Neural progenitor cell (in vitro differentiated cells): Measurements from ENCODE around the gene FBXL14. TPM values are rescaled to one million over a fixed set of nuclear protein-coding genes. Genes with fewer than 3 reads are reported as not detected.
"Not testable (repeated sequence)": the region's sequence is repeated elsewhere in the genome, so short reads cannot be mapped to it uniquely, and the experiment has no call there.

ENCODE experiments used
- DNase-seq: peaks from one replicate; pipeline ENCODE4 v3.0.0-alpha.2; 2016; ENCODE audit warnings: low spot score
- H2AFZ ChIP-seq: fragments of 200-600 bp; sonication (generic); replicated peaks from 2 replicates; pipeline ENCODE4 v1.6.1; 2016; ENCODE audit warnings: antibody characterized with exemption
- H3F3A ChIP-seq: fragments of 200-600 bp; sonication (generic); 2 replicates; pipeline ENCODE4 v1.6.1; 2016; ENCODE audit warnings: antibody characterized with exemption, low read depth
- H3K27ac ChIP-seq: fragments of 200-600 bp; sonication (generic); 2 replicates; pipeline ENCODE4 v1.5.1; 2016; ENCODE audit warnings: mild to moderate bottlenecking
- H3K27me3 ChIP-seq: fragments of 200-600 bp; sonication (generic); 2 replicates; pipeline ENCODE4 v1.6.1; 2016; ENCODE audit warnings: mild to moderate bottlenecking, moderate library complexity
- H3K36me3 ChIP-seq: fragments of 200-600 bp; sonication (generic); 2 replicates; pipeline ENCODE4 v1.5.1; 2016
- H3K4me1 ChIP-seq: fragments of 200-600 bp; sonication (generic); 2 replicates; pipeline ENCODE4 v1.6.1; 2016; ENCODE audit warnings: mixed run types
- H3K4me2 ChIP-seq: fragments of 200-600 bp; sonication (generic); 2 replicates; pipeline ENCODE4 v1.6.1; 2016
- H3K4me3 ChIP-seq: fragments of 200-600 bp; sonication (generic); 2 replicates; pipeline ENCODE4 v1.5.1; 2016
- H3K79me2 ChIP-seq: fragments of 200-600 bp; sonication (generic); 2 replicates; pipeline ENCODE4 v1.6.1; 2016; ENCODE audit warnings: low read depth
- H3K9ac ChIP-seq: fragments of 200-600 bp; sonication (generic); 2 replicates; pipeline ENCODE4 v1.6.1; 2016
- H3K9me3 ChIP-seq: fragments of 200-600 bp; sonication (generic); 2 replicates; pipeline ENCODE4 v1.5.1; 2016; ENCODE audit warnings: low read depth
- H4K20me1 ChIP-seq: fragments of 200-600 bp; sonication (generic); 2 replicates; pipeline ENCODE4 v1.6.1; 2016; ENCODE audit warnings: low read depth
- H3K27ac Mint-ChIP-seq: 3 replicates; pipeline ENCODE4 v1.8.0; 2021; ENCODE audit warnings: mixed read lengths
- H3K27me3 Mint-ChIP-seq: 2 replicates; pipeline ENCODE4 v1.8.0; 2022; ENCODE audit warnings: low read depth, mild to moderate bottlenecking, inconsistent platforms, moderate library complexity, mixed read lengths; ENCODE audit not compliant: insufficient read depth
- H3K36me3 Mint-ChIP-seq: 3 replicates; pipeline ENCODE4 v1.8.0; 2021; ENCODE audit warnings: mixed read lengths
- H3K4me1 Mint-ChIP-seq: 3 replicates; pipeline ENCODE4 v1.8.0; 2021; ENCODE audit warnings: mixed read lengths
- H3K4me3 Mint-ChIP-seq: 3 replicates; pipeline ENCODE4 v1.8.0; 2021; ENCODE audit warnings: mild to moderate bottlenecking, moderate library complexity, mixed read lengths
- H3K9me3 Mint-ChIP-seq: 3 replicates; pipeline ENCODE4 v1.8.0; 2020; ENCODE audit warnings: mixed read lengths
- EZH2 ChIP-seq: fragments of 200-600 bp; sonication (generic); IDR thresholded peaks from 2 replicates; pipeline ENCODE4 v1.6.1; 2017; ENCODE audit warnings: antibody characterized with exemption, mild to moderate bottlenecking, moderate library complexity
- EZH2phosphoT487 ChIP-seq: fragments of 200-600 bp; sonication (generic); IDR thresholded peaks from 2 replicates; pipeline ENCODE4 v1.6.1; 2017; ENCODE audit warnings: antibody characterized with exemption
- total RNA-seq: library from RNA; depleted of rRNA; stranded (reverse); fragments of >200 nt; gene quantifications from 2 replicates; pipeline ENCODE4 v1.2.3, GENCODE V29; 2015; ENCODE audit warnings: low replicate concordance
- TF ChIP-seq, protein P1 (sequence below): fragments of 200-600 bp; sonication (generic); IDR thresholded peaks from 2 replicates; pipeline ENCODE4 v1.5.1; 2017; ENCODE audit warnings: antibody characterized with exemption, mild to moderate bottlenecking

The FBXL14 gene
- total RNA-seq, 1 donor from 2014 or later = 27.3 TPM

GRCh38 chr12:1603269-1603993 is 9.1 kb upstream of the FBXL14 start:
- Mint-ChIP-seq H3K27me3 (peaks cover 11% of the 10 kb centered on the region), H3K4me3 (no peak overlapping the region), H3K27ac (no peak overlapping the region), H3K4me1 (peaks cover 52% of the 10 kb centered on the region), H3K36me3 (no peaks in the 10 kb centered on the region), H3K9me3 (no peaks in the 10 kb centered on the region)
- Histone ChIP-seq H3K9ac (no peak overlapping the region), H3K27me3 (peaks cover 19% of the 10 kb centered on the region), H3K4me1 (peaks cover 38% of the 10 kb centered on the region), H3K9me3 (no peaks in the 10 kb centered on the region), H3K27ac (no peak overlapping the region), H3F3A (peaks cover 21% of the 10 kb centered on the region), H3K79me2 (peaks cover 29% of the 10 kb centered on the region), H2AFZ (no peak overlapping the region), H3K4me2 (no peak overlapping the region), H3K36me3 (no peaks in the 10 kb centered on the region), H4K20me1 (peaks cover 78% of the 10 kb centered on the region), H3K4me3 (no peak overlapping the region)
- DNase-seq = no peak
- TF ChIP-seq EZH2phosphoT487 = no peak
- TF ChIP-seq, protein P1, sequence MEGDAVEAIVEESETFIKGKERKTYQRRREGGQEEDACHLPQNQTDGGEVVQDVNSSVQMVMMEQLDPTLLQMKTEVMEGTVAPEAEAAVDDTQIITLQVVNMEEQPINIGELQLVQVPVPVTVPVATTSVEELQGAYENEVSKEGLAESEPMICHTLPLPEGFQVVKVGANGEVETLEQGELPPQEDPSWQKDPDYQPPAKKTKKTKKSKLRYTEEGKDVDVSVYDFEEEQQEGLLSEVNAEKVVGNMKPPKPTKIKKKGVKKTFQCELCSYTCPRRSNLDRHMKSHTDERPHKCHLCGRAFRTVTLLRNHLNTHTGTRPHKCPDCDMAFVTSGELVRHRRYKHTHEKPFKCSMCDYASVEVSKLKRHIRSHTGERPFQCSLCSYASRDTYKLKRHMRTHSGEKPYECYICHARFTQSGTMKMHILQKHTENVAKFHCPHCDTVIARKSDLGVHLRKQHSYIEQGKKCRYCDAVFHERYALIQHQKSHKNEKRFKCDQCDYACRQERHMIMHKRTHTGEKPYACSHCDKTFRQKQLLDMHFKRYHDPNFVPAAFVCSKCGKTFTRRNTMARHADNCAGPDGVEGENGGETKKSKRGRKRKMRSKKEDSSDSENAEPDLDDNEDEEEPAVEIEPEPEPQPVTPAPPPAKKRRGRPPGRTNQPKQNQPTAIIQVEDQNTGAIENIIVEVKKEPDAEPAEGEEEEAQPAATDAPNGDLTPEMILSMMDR = no peak
- no peak for TF ChIP-seq EZH2

GRCh38 chr12:1602706-1603105 is 8.3 kb upstream of the FBXL14 start:
- H3K36me3 ChIP-seq, H3K4me2 ChIP-seq, H3K9me3 ChIP-seq, H3K27ac ChIP-seq, H3K36me3 Mint-ChIP-seq, H3K9ac ChIP-seq, H3K4me3 ChIP-seq, H3K27ac Mint-ChIP-seq, H3K9me3 Mint-ChIP-seq, DNase-seq, H3K4me3 Mint-ChIP-seq, H2AFZ ChIP-seq: not testable (repeated sequence)
- peaks cover 38% of the 10 kb centered on the region for H3K4me1 ChIP-seq
- peaks cover 48% of the 10 kb centered on the region for H3K4me1 Mint-ChIP-seq
- H3K27me3 Mint-ChIP-seq = peaks cover 11% of the 10 kb centered on the region
- peaks cover 37% of the 10 kb centered on the region for H3K79me2 ChIP-seq
- H3K27me3 ChIP-seq = peaks cover 19% of the 10 kb centered on the region
- peaks cover 21% of the 10 kb centered on the region for H3F3A ChIP-seq
- H4K20me1 ChIP-seq = peaks cover 75% of the 10 kb centered on the region

- Histone ChIP-seq H3K4me1 (peaks cover 41% of the 10 kb centered on the region), H3K4me3 (no peak overlapping the region), H3K79me2 (peaks cover 65% of the 10 kb centered on the region), H3K36me3 (no peaks in the 10 kb centered on the region), H4K20me1 (peaks cover 62% of the 10 kb centered on the region), H3K27me3 (peaks cover 17% of the 10 kb centered on the region), H3F3A (peaks cover 14% of the 10 kb centered on the region), H3K4me2 (no peak overlapping the region), H3K9ac (no peak overlapping the region), H3K27ac (no peak overlapping the region), H2AFZ (no peak overlapping the region), H3K9me3 (no peaks in the 10 kb centered on the region)
- H3K9me3 Mint-ChIP-seq = no peaks in the 10 kb centered on the region
- DNase-seq = no peak
- peaks cover 12% of the 10 kb centered on the region for H3K27me3 Mint-ChIP-seq
- peak overlapping the region; percentile 14 for H3K4me3 Mint-ChIP-seq
- peaks cover 34% of the 10 kb centered on the region for H3K4me1 Mint-ChIP-seq
- no peaks in the 10 kb centered on the region for H3K36me3 Mint-ChIP-seq
- TF ChIP-seq, protein P1 = no peak
- TF ChIP-seq EZH2phosphoT487 (no peak), EZH2 (no peak)
- H3K27ac Mint-ChIP-seq = no peak overlapping the region
These were observed 4.4 kb upstream of the FBXL14 start for GRCh38 chr12:1598757-1599156.

- H2AFZ ChIP-seq = no peak overlapping the region
- Mint-ChIP-seq H3K36me3 (peaks cover 7% of the 10 kb centered on the region), H3K9me3 (no peaks in the 10 kb centered on the region), H3K27me3 (peaks cover 8% of the 10 kb centered on the region), H3K4me3 (peak overlapping the region; percentile 89), H3K27ac (no peak overlapping the region), H3K4me1 (peaks cover 46% of the 10 kb centered on the region)
- no peak for DNase-seq
- TF ChIP-seq, protein P1 = no peak
- TF ChIP-seq EZH2 (no peak), EZH2phosphoT487 (no peak)
- peak overlapping the region; percentile 86 for H3K4me3 ChIP-seq
- peaks cover 17% of the 10 kb centered on the region for H3K27me3 ChIP-seq
- H3F3A ChIP-seq = peaks cover 44% of the 10 kb centered on the region
- H3K9ac ChIP-seq = no peak overlapping the region
- peaks cover 61% of the 10 kb centered on the region for H4K20me1 ChIP-seq
- no peaks in the 10 kb centered on the region for H3K9me3 ChIP-seq
- no peaks in the 10 kb centered on the region for H3K36me3 ChIP-seq
- peaks cover 32% of the 10 kb centered on the region for H3K4me1 ChIP-seq
- H3K4me2 ChIP-seq = peak overlapping the region; percentile 77
- no peak overlapping the region for H3K27ac ChIP-seq
- peaks cover 81% of the 10 kb centered on the region for H3K79me2 ChIP-seq
These were observed 1.4 kb upstream of the FBXL14 start for GRCh38 chr12:1595690-1596347.
